Neural cell (in vitro differentiated cells): ENCODE results near the gene FSCN2. TPM values are rescaled to one million over a fixed set of nuclear protein-coding genes. Genes with fewer than 3 reads are reported as not detected.

Experiments
- H2AFZ ChIP-seq: fragments of 200-600, 300-800 bp; sonication (generic), shearing (Covaris generic); 2 replicates; pipeline ENCODE4 v1.6.0; 2014; ENCODE audit warnings: low read depth, mild to moderate bottlenecking, antibody characterized with exemption, low read length, moderate library complexity
- H3F3A ChIP-seq: fragments of 200-600 bp; shearing (Covaris generic); 2 replicates; pipeline ENCODE4 v1.6.1; 2016; ENCODE audit warnings: mild to moderate bottlenecking, moderate library complexity, mixed read lengths, antibody characterized with exemption, low read length; ENCODE audit not compliant: insufficient read depth, poor library complexity, severe bottlenecking
- H3K27ac ChIP-seq: fragments of 200-600, 300-800 bp; sonication (generic), shearing (Covaris generic); 2 replicates; pipeline ENCODE4 v1.5.1; 2014; ENCODE audit warnings: mild to moderate bottlenecking, low read length, moderate library complexity
- H3K27me3 ChIP-seq: fragments of 300-800, 200-600 bp; sonication (generic), shearing (Covaris generic); 2 replicates; pipeline ENCODE4 v1.6.0; 2014; ENCODE audit warnings: mild to moderate bottlenecking, low read depth, low read length, moderate library complexity; ENCODE audit not compliant: insufficient read depth
- H3K36me3 ChIP-seq: fragments of 300-800, 200-600 bp; sonication (generic), shearing (Covaris generic); 2 replicates; pipeline ENCODE4 v1.5.1; 2014; ENCODE audit warnings: mild to moderate bottlenecking, antibody characterized with exemption, low read length, moderate library complexity; ENCODE audit not compliant: insufficient read depth
- H3K4me2 ChIP-seq: fragments of 300-800, 200-600 bp; sonication (generic), shearing (Covaris generic); 2 replicates; pipeline ENCODE4 v1.6.0; 2014; ENCODE audit warnings: mild to moderate bottlenecking, low read length
- H3K4me3 ChIP-seq: fragments of 300-800, 200-600 bp; sonication (generic), shearing (Covaris generic); 2 replicates; pipeline ENCODE4 v1.5.1; 2014; ENCODE audit warnings: mild to moderate bottlenecking, low read length, moderate library complexity
- H3K79me2 ChIP-seq: fragments of 200-600 bp; shearing (Covaris generic); replicated peaks from 2 replicates; pipeline ENCODE4 v1.6.0; 2014; ENCODE audit warnings: mild to moderate bottlenecking, low read length, moderate library complexity; ENCODE audit not compliant: insufficient read depth
- H3K9ac ChIP-seq: fragments of 300-800, 200-600 bp; sonication (generic), shearing (Covaris generic); 2 replicates; pipeline ENCODE4 v1.6.1; 2016; ENCODE audit warnings: mild to moderate bottlenecking, low read length, mixed read lengths
- H3K9me2 ChIP-seq: fragments of 200-600 bp; shearing (Covaris generic); 2 replicates; pipeline ENCODE4 v1.6.1; 2016; ENCODE audit warnings: mild to moderate bottlenecking, low read length, mixed read lengths; ENCODE audit not compliant: insufficient read depth
- H3K9me3 ChIP-seq: fragments of 200-600, 300-800 bp; sonication (generic), shearing (Covaris generic); 2 replicates; pipeline ENCODE4 v1.6.1; 2016; ENCODE audit warnings: mild to moderate bottlenecking, mixed run types, low read length, moderate library complexity, mixed read lengths
- H4K20me1 ChIP-seq: fragments of 200-600 bp; shearing (Covaris generic); 2 replicates; pipeline ENCODE4 v1.6.1; 2016; ENCODE audit warnings: mild to moderate bottlenecking, mixed run types; ENCODE audit not compliant: insufficient read depth
- CTCF ChIP-seq: fragments of 450-650 bp; IDR thresholded peaks from 2 replicates; pipeline ENCODE4 v1.5.1; 2014; ENCODE audit warnings: antibody characterized with exemption, mild to moderate bottlenecking, moderate library complexity; ENCODE audit not compliant: poor library complexity, severe bottlenecking
- EP300 ChIP-seq: fragments of 450-650 bp; conservative IDR thresholded peaks from 2 replicates; pipeline ENCODE4 v1.6.1; 2014; ENCODE audit warnings: antibody characterized with exemption, mild to moderate bottlenecking, moderate library complexity; ENCODE audit not compliant: poor library complexity, severe bottlenecking
- EZH2 ChIP-seq: fragments of 200-600, 300-800 bp; shearing (Covaris generic), sonication (generic); IDR thresholded peaks from 2 replicates; pipeline ENCODE4 v1.6.1; 2014; ENCODE audit warnings: antibody characterized with exemption, low read length, borderline replicate concordance, mild to moderate bottlenecking; ENCODE audit not compliant: insufficient read depth, poor library complexity, severe bottlenecking
- MXI1 ChIP-seq: fragments of 450-650 bp; conservative IDR thresholded peaks from 2 replicates; pipeline ENCODE4 v1.6.1; 2014; ENCODE audit warnings: antibody characterized with exemption, mild to moderate bottlenecking; ENCODE audit not compliant: poor library complexity, severe bottlenecking
- POLR2AphosphoS5 ChIP-seq: IDR thresholded peaks from 2 replicates; pipeline ENCODE4 v1.6.1; 2012
- RAD21 ChIP-seq: fragments of 450-650 bp; conservative IDR thresholded peaks from 2 replicates; pipeline ENCODE4 v1.6.1; 2014; ENCODE audit warnings: antibody characterized with exemption, mild to moderate bottlenecking, moderate library complexity
- REST ChIP-seq: IDR thresholded peaks from 2 replicates; pipeline ENCODE4 v1.6.1; 2012; ENCODE audit warnings: borderline replicate concordance
- SMC3 ChIP-seq: fragments of 450-650 bp; conservative IDR thresholded peaks from 2 replicates; pipeline ENCODE4 v1.6.1; 2014; ENCODE audit warnings: antibody characterized with exemption, mild to moderate bottlenecking, moderate library complexity; ENCODE audit not compliant: poor library complexity
- TAF1 ChIP-seq: IDR thresholded peaks from 2 replicates; pipeline ENCODE4 v1.6.1; 2012; ENCODE audit warnings: low read depth
- polyA plus RNA-seq: library from polyadenylated mRNA; depleted of rRNA; stranded (reverse); fragments of >200 nt; gene quantifications from 2 replicates; pipeline ENCODE4 v1.2.3, GENCODE V29; 2014

FSCN2 gene
- polyA plus RNA-seq, 1 donor from 2014 or later: 4.8 TPM

- Histone ChIP-seq H3K9me2 (no peaks in the 10 kb centered on the region), H3K36me3 (no peaks in the 10 kb centered on the region), H2AFZ (peak overlapping the region; percentile 8), H3K79me2 (peaks cover 13% of the 10 kb centered on the region), H3K4me3 (peak overlapping the region; percentile 99), H3K27ac (peak overlapping the region; percentile 83), H3K27me3 (peaks cover 3% of the 10 kb centered on the region), H3K9ac (peak overlapping the region; percentile 92), H3F3A (no peaks in the 10 kb centered on the region), H3K9me3 (no peaks in the 10 kb centered on the region), H3K4me2 (peak overlapping the region; percentile 88), H4K20me1 (no peaks in the 10 kb centered on the region)
- TF ChIP-seq SMC3: no peak
- no peak for TF ChIP-seq MXI1
- no peak for TF ChIP-seq REST
- no peak for TF ChIP-seq CTCF
- no peak for TF ChIP-seq RAD21
- TF ChIP-seq TAF1: no peak
- TF ChIP-seq POLR2AphosphoS5: no peak
Measured at GRCh38 chr17:81551458-81552243, 23.5 kb downstream of the FSCN2 start.

- H3K9ac ChIP-seq: peak within 1 kb of the TSS; percentile 92
- peak; percentile 75 for TF ChIP-seq POLR2AphosphoS5
- TF ChIP-seq SMC3: peak; percentile 27
- TF ChIP-seq MXI1: peak; percentile 75
- no peak for TF ChIP-seq CTCF
- TF ChIP-seq TAF1: peak; percentile 72
- no peak for TF ChIP-seq EZH2
- TF ChIP-seq EP300: no peak
- peak; percentile 10 for TF ChIP-seq RAD21
- peak; percentile 49 for TF ChIP-seq REST
- H3F3A ChIP-seq: no peaks in the 10 kb centered on the region
- H4K20me1 ChIP-seq: no peaks in the 10 kb centered on the region
- H3K27ac ChIP-seq: peak within 1 kb of the TSS; percentile 83
- H3K4me2 ChIP-seq: peak within 1 kb of the TSS; percentile 88
- no peaks in the 10 kb centered on the region for H3K9me3 ChIP-seq
- H3K9me2 ChIP-seq: no peaks in the 10 kb centered on the region
- peak within 1 kb of the TSS; percentile 99 for H3K4me3 ChIP-seq
- peaks cover 3% of the 10 kb centered on the region for H3K27me3 ChIP-seq
- no peaks in the 10 kb centered on the region for H3K36me3 ChIP-seq
- H3K79me2 ChIP-seq: peaks cover 13% of the 10 kb centered on the region
- peak within 1 kb of the TSS; percentile 80 for H2AFZ ChIP-seq
Measured at GRCh38 chr17:81552244-81553017, 24.3 kb downstream of the FSCN2 start, which contains the start of gene FAAP100. FAAP100 (minus strand) TSS chr17:81552353; CDS start chr17:81552330, 23 bp downstream.
